Lower lobe of right lung (tissue), 2 donors: ENCODE results near the gene CPSF6. TPM values are rescaled to one million over a fixed set of nuclear protein-coding genes. Genes with fewer than 3 reads are reported as not detected.

ENCODE experiments used
- ATAC-seq, 2 donors: fragments of 200-7000 bp; cut with Tn5 transposase; one replicate each; pipeline ENCODE4 v1.9.1; 2020 to 2022; ENCODE audit warnings: mild to moderate bottlenecking in 2 of 2, moderate library complexity in 2 of 2
- DNase-seq: peaks from one replicate; pipeline ENCODE4 v3.0.0-alpha.2; 2020
- H3K27ac ChIP-seq: fragments of 200-600 bp; one replicate; pipeline ENCODE4 v1.8.0; 2022
- H3K27me3 ChIP-seq: fragments of 200-600 bp; one replicate; pipeline ENCODE4 v1.8.0; 2022; ENCODE audit warnings: low read depth
- H3K36me3 ChIP-seq: fragments of 200-600 bp; one replicate; pipeline ENCODE4 v1.8.0; 2022; ENCODE audit warnings: mild to moderate bottlenecking
- H3K4me1 ChIP-seq: fragments of 200-600 bp; one replicate; pipeline ENCODE4 v1.8.0; 2022
- H3K4me3 ChIP-seq: fragments of 200-600 bp; one replicate; pipeline ENCODE4 v1.8.0; 2022; ENCODE audit warnings: mild to moderate bottlenecking
- H3K9me3 ChIP-seq: fragments of 200-600 bp; one replicate; pipeline ENCODE4 v1.8.0; 2022
- CTCF ChIP-seq: fragments of 200-600 bp; IDR thresholded peaks from one replicate; pipeline ENCODE4 v1.8.0; 2022; ENCODE audit warnings: antibody characterized with exemption, mild to moderate bottlenecking
- intact Hi-C: fragments of 100-400 bp; cut with DNase I; formaldehyde crosslinking; loops from one replicate; pipeline ENCODE4 v1.11.0; 2022
- total RNA-seq: library from RNA; stranded (reverse); fragmentation: NEBNext Ultra II Directional; extraction: Animal tissue kit (Norgen Biotek cat#: 25700); gene quantifications from one replicate; pipeline ENCODE4 v1.2.1, GENCODE V29; 2021
- donor health status: DM: no; HTN: yes; CAD: no; lungs with severe emphysema.

Gene CPSF6
- total RNA-seq, 1 donor from 2014 or later: 59.1 TPM

GRCh38 chr12:69239922-69240630 is 707 bp downstream of the CPSF6 start:
- Histone ChIP-seq H3K9me3 (no peaks in the 10 kb centered on the region), H3K4me3 (peak overlapping the region; percentile 84), H3K27ac (peak overlapping the region; percentile 94), H3K27me3 (no peaks in the 10 kb centered on the region), H3K36me3 (no peaks in the 10 kb centered on the region), H3K4me1 (peaks cover 43% of the 10 kb centered on the region)
- peak; percentile 60 to 69 for ATAC-seq
- TF ChIP-seq CTCF: no peak
- intact Hi-C loops: no loop called here
- peak; percentile 71 for DNase-seq

- Histone ChIP-seq H3K4me3 (peak overlapping the region; percentile 84), H3K9me3 (no peaks in the 10 kb centered on the region), H3K4me1 (peaks cover 48% of the 10 kb centered on the region), H3K27me3 (no peaks in the 10 kb centered on the region), H3K36me3 (no peaks in the 10 kb centered on the region), H3K27ac (peak overlapping the region; percentile 94)
- ATAC-seq (no peak), DNase-seq (no peak)
- no peak for TF ChIP-seq CTCF
- intact Hi-C loops: no loop called here
Measured at GRCh38 chr12:69240631-69240995, 1.2 kb downstream of the CPSF6 start.

DNA sequence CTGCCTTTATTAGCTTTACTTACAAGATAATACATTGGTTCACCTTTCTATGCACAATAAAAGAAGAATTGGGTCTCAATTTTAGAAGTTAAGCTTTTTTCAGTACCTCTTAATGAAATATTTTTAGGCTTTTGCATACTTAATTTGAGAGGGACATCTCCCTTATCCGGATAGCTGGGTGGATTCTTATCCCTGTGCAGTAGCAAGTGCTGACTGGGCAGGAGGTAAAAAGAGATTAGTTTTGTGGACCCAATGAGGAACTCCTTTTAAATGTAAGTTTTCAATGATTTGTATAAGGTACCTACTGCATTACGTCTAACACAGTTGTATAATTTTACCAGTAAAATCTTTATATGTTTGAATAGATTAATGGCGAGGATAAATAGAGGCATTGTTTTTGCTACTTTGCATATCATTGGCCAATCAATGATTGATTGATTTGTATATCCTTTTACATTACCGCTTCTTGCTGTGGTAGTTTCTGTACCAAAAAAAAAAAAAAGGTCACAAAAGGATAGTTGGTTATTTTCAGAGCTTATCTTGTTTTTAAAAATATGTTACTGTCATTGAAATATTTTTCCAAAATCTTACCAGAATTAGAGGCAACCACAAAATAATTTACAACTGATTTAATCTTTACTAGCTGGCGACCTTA is 2.2 kb downstream of the CPSF6 start:
- Histone ChIP-seq H3K4me1 (peaks cover 56% of the 10 kb centered on the region), H3K36me3 (no peaks in the 10 kb centered on the region), H3K27me3 (no peaks in the 10 kb centered on the region), H3K4me3 (peak overlapping the region; percentile 84), H3K27ac (no peak overlapping the region), H3K9me3 (no peaks in the 10 kb centered on the region)
- intact Hi-C loops: no loop called here
- no peak for TF ChIP-seq CTCF
- DNase-seq: no peak
- no peak for ATAC-seq

- Histone ChIP-seq H3K4me3 (no peak overlapping the region), H3K27ac (no peak overlapping the region), H3K36me3 (no peaks in the 10 kb centered on the region), H3K27me3 (no peaks in the 10 kb centered on the region), H3K4me1 (peaks cover 74% of the 10 kb centered on the region), H3K9me3 (no peaks in the 10 kb centered on the region)
- intact Hi-C loops: no loop called here
- no peak for ATAC-seq
- no peak for DNase-seq
- TF ChIP-seq CTCF: no peak
Measured at GRCh38 chr12:69243099-69244084, 4.0 kb downstream of the CPSF6 start.

GRCh38 chr12:69247268-69248018 is 8.1 kb downstream of the CPSF6 start:
- no peak overlapping the region for H3K4me3 ChIP-seq
- no peaks in the 10 kb centered on the region for H3K9me3 ChIP-seq
- H3K4me1 ChIP-seq: peaks cover 69% of the 10 kb centered on the region
- DNase-seq (no peak), ATAC-seq (no peak)
- no peaks in the 10 kb centered on the region for H3K36me3 ChIP-seq
- no peak overlapping the region for H3K27ac ChIP-seq
- H3K27me3 ChIP-seq: no peaks in the 10 kb centered on the region
- TF ChIP-seq CTCF: no peak
- intact Hi-C loops: no loop called here
